Measurements from ENCODE around the gene GAP43.

GRCh38 chr3:115638241-115638640 is 14.9 kb downstream of the GAP43 start:
- TF ChIP-seq CTCF (IDR thresholded peaks at IDR 0.05) (no peak), POLR2A (IDR thresholded peaks at IDR 0.05) (no peak)
